ENCODE results near the gene C11orf24. TPM values are rescaled to one million over a fixed set of nuclear protein-coding genes. Genes with fewer than 3 reads are reported as not detected.

The C11orf24 gene
- total and polyA plus RNA-seq, 10 of the 15 experiments (the other 5 are each of a cell fraction or from before 2014, with no cell fraction given) = 4.3 to 104 (median 41.4) TPM

DNA sequence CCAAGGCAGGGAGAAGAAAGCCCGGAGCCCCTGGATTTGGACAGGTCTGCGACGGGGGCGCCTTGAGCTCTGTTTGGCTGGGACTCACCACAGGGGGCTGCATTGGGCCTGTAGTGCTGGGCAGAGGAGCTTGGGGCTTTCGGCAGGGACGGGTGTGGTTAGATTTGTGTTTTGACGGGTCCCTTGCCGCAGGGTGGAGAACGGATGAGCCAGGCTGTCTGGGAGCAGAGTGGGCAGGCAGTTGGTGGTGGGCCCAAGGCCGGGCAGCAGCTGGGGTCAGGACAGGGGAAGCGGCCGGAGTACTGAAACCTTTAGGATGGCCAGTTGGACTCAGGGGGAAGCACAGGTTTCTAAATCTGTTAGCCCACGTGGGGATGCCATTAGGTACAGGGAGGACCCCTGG, 13.4 kb downstream of the C11orf24 start:
- WGBS (ENCODE audit: insufficient coverage, insufficient replicate concordance, low lambda C conversion rate, missing lambda C conversion rate) = 93% methylated on average over 13 of the region's 13 CpGs
- no TSS peak for BruUV-seq (replicated peaks)
- Histone ChIP-seq H3K4me2 (ENCODE audit: control insufficient read depth, insufficient read depth) (no peak overlapping the region), H3K9ac (ENCODE audit: control insufficient read depth, insufficient read depth, low read length) (no peak overlapping the region), H3K4me3 (no peak overlapping the region), H2AFZ (ENCODE audit: control insufficient read depth, low read depth, low read length) (no peak overlapping the region), H3K79me2 (ENCODE audit: control insufficient read depth, insufficient read depth, low read length) (no peaks in the 10 kb centered on the region), H3K27ac (ENCODE audit: control insufficient read depth, insufficient read depth) (no peak overlapping the region), H3K4me1 (ENCODE audit: control insufficient read depth, insufficient read depth, low read length) (peaks cover 4% of the 10 kb centered on the region), H3K9me3 (replicated peaks; ENCODE audit: control insufficient read depth, insufficient read depth, low read length) (no peaks in the 10 kb centered on the region), H3K36me3 (ENCODE audit: control insufficient read depth in 2 of 2, insufficient read depth in 2 of 2, low read length in 1 of 2) (peaks cover 10 to 16% of the 10 kb centered on the region in 2 experiments; a peak in 3 of 4 replicates), H3K27me3 (replicated peaks in 1 of 2; ENCODE audit: control insufficient read depth in 2 of 2, insufficient read depth in 2 of 2, low read length in 1 of 2) (no peaks in the 10 kb centered on the region; a peak in 1 of 4 replicates), H4K20me1 (ENCODE audit: control insufficient read depth, insufficient read depth) (no peaks in the 10 kb centered on the region)
- ATAC-seq (no peak), FAIRE-seq (no peak), DNase-seq (ENCODE audit: low read depth, low spot score) (no peak)
- RAD21 ChIA-PET (ENCODE audit: unreplicated experiment) = interaction anchor here (1.0 to 5.9 kb wide), 6 partner anchors 8 to 123 kb away, joined by 4 to 186 read pairs (median 22); partner anchors contain the start of gene C11orf24
- in situ Hi-C loops (cut with MboI) = loop anchor here (5.0 kb wide), 2 partner anchors 39 to 124 kb away; no protein-coding TSS in a partner anchor
- intact Hi-C loops (cut with micrococcal nuclease; ENCODE audit: unreplicated experiment) = no loop called here
- CTCF ChIA-PET = interaction anchor here (0.7 to 14.0 kb wide), 16 partner anchors 8 to 190 kb away, joined by 3 to 365 read pairs (median 4); partner anchors contain the start of gene C11orf24
- POLR2A ChIA-PET = interaction anchor here (0.6 to 2.4 kb wide), 5 partner anchors 8 to 1415 kb away, joined by 3 to 12 read pairs (median 4); partner anchors contain the start of gene C11orf24
- SMC1A ChIA-PET (ENCODE audit: uncharacterized antibody, unreplicated experiment) = interaction anchor here (0.8 to 6.0 kb wide), 8 partner anchors 8 to 122 kb away, joined by 3 to 134 read pairs (median 9); partner anchors contain the start of gene C11orf24
- TF ChIP-seq KAT2A (conservative IDR thresholded peaks at IDR 0.05; ENCODE audit: control insufficient read depth, low read depth, low read length) (no peak), EZH2 (IDR thresholded peaks at IDR 0.05; ENCODE audit: borderline replicate concordance, control insufficient read depth, low read depth, low read length) (no peak), RAD51 (IDR thresholded peaks at IDR 0.05) (no peak), ZBED1 (IDR thresholded peaks at IDR 0.05; ENCODE audit: borderline replicate concordance) (no peak), SMAD1 (IDR thresholded peaks at IDR 0.05; ENCODE audit: low read depth, partially characterized antibody) (no peak), RBBP5 (conservative IDR thresholded peaks at IDR 0.05) (no peak), ZZZ3 (IDR thresholded peaks at IDR 0.05; ENCODE audit: control insufficient read depth, insufficient read length, low read depth) (no peak), CBX5 (IDR thresholded peaks at IDR 0.05; ENCODE audit: low read depth) (no peak), NFIC (IDR thresholded peaks at IDR 0.05; ENCODE audit: low read depth, low read length) (no peak), IKZF1 (conservative IDR thresholded peaks at IDR 0.05) (no peak), NRF1 (conservative IDR thresholded peaks at IDR 0.05; ENCODE audit: low read depth, low read length) (no peak), MEF2B (IDR thresholded peaks at IDR 0.05; ENCODE audit: partially characterized antibody, poor library complexity, severe bottlenecking) (no peak), MEF2A (IDR thresholded peaks at IDR 0.05; ENCODE audit: insufficient read depth, low read depth, low read length) (no peak)
- TF ChIP-seq, protein P1, sequence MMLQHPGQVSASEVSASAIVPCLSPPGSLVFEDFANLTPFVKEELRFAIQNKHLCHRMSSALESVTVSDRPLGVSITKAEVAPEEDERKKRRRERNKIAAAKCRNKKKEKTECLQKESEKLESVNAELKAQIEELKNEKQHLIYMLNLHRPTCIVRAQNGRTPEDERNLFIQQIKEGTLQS (IDR thresholded peaks at IDR 0.05; ENCODE audit: borderline replicate concordance, extremely low read depth, low read depth, low read length) = no peak
- TF ChIP-seq, protein P2, sequence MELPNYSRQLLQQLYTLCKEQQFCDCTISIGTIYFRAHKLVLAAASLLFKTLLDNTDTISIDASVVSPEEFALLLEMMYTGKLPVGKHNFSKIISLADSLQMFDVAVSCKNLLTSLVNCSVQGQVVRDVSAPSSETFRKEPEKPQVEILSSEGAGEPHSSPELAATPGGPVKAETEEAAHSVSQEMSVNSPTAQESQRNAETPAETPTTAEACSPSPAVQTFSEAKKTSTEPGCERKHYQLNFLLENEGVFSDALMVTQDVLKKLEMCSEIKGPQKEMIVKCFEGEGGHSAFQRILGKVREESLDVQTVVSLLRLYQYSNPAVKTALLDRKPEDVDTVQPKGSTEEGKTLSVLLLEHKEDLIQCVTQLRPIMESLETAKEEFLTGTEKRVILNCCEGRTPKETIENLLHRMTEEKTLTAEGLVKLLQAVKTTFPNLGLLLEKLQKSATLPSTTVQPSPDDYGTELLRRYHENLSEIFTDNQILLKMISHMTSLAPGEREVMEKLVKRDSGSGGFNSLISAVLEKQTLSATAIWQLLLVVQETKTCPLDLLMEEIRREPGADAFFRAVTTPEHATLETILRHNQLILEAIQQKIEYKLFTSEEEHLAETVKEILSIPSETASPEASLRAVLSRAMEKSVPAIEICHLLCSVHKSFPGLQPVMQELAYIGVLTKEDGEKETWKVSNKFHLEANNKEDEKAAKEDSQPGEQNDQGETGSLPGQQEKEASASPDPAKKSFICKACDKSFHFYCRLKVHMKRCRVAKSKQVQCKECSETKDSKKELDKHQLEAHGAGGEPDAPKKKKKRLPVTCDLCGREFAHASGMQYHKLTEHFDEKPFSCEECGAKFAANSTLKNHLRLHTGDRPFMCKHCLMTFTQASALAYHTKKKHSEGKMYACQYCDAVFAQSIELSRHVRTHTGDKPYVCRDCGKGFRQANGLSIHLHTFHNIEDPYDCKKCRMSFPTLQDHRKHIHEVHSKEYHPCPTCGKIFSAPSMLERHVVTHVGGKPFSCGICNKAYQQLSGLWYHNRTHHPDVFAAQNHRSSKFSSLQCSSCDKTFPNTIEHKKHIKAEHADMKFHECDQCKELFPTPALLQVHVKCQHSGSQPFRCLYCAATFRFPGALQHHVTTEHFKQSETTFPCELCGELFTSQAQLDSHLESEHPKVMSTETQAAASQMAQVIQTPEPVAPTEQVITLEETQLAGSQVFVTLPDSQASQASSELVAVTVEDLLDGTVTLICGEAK (IDR thresholded peaks at IDR 0.05; ENCODE audit: borderline replicate concordance) = no peak
- TF ChIP-seq, protein P3, sequence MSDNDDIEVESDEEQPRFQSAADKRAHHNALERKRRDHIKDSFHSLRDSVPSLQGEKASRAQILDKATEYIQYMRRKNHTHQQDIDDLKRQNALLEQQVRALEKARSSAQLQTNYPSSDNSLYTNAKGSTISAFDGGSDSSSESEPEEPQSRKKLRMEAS (IDR thresholded peaks at IDR 0.05; ENCODE audit: low read depth, low read length) = no peak
- TF ChIP-seq, protein P4, sequence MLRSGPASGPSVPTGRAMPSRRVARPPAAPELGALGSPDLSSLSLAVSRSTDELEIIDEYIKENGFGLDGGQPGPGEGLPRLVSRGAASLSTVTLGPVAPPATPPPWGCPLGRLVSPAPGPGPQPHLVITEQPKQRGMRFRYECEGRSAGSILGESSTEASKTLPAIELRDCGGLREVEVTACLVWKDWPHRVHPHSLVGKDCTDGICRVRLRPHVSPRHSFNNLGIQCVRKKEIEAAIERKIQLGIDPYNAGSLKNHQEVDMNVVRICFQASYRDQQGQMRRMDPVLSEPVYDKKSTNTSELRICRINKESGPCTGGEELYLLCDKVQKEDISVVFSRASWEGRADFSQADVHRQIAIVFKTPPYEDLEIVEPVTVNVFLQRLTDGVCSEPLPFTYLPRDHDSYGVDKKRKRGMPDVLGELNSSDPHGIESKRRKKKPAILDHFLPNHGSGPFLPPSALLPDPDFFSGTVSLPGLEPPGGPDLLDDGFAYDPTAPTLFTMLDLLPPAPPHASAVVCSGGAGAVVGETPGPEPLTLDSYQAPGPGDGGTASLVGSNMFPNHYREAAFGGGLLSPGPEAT (IDR thresholded peaks at IDR 0.05; ENCODE audit: low read depth) = no peak
